ENCODE data around the gene PTGES3.
"Not testable (repeated sequence)": the region's sequence is repeated elsewhere in the genome, so short reads cannot be mapped to it uniquely, and the experiment has no call there.

Gene PTGES3

GRCh38 chr12:56648023-56648422 is 40.1 kb downstream of the PTGES3 start:
- not testable (repeated sequence) for FAIRE-seq

DNA sequence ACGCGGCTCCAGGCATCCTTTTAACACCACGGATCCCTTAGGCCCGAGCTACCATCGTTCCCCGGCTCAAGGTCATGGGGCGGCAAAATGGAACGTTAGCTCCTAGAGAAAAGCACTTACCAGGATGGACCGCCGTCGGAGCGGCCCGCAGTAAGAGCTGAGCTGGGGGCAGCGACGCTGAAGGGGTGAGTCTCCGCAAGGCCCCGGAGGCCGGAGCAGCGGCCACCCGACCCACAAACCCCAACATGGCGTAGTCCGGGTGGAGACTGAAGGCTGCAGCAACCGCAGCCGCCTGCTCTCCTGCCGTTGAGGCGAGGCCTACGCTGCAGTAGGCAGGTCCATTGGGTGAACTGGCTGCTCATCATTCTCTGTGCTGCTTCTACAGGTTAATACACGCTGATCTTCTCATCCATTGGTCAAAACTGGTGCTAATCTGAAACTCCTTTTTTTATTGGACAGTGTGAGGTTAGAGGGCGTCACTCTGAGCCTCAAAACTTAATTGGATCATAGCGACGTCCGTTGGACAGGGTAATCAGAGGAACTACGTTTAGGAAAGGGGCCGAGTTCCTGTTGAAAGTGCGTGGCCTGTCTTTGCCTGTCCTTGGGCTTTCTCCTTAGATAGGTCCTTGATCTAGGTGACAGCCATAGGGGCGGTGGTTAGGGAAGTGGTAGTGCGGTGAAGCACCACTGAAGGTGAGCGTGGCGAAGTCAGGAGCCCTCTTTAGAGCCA is 42.2 kb downstream of the PTGES3 start, which contains the start of gene ATP5F1B:
Gene ATP5F1B, minus strand, starts transcription at position 268 of the 730 bp plus-strand sequence. Its CDS starts 21 bp downstream, at position 247.
- FAIRE-seq = peak; percentile 93

- FAIRE-seq = no peak
These were observed 42.8 kb downstream of the PTGES3 start for GRCh38 chr12:56645201-56645716.

GRCh38 chr12:56644654-56645053 is 43.4 kb downstream of the PTGES3 start:
- no peak for FAIRE-seq

- FAIRE-seq = no peak
These were observed 46.9 kb downstream of the PTGES3 start for GRCh38 chr12:56641219-56641618.

GRCh38 chr12:56637621-56638020 is 50.5 kb downstream of the PTGES3 start:
- no peak for FAIRE-seq

- FAIRE-seq = peak; percentile 58
These were observed 51.2 kb downstream of the PTGES3 start for GRCh38 chr12:56636675-56637540.

DNA sequence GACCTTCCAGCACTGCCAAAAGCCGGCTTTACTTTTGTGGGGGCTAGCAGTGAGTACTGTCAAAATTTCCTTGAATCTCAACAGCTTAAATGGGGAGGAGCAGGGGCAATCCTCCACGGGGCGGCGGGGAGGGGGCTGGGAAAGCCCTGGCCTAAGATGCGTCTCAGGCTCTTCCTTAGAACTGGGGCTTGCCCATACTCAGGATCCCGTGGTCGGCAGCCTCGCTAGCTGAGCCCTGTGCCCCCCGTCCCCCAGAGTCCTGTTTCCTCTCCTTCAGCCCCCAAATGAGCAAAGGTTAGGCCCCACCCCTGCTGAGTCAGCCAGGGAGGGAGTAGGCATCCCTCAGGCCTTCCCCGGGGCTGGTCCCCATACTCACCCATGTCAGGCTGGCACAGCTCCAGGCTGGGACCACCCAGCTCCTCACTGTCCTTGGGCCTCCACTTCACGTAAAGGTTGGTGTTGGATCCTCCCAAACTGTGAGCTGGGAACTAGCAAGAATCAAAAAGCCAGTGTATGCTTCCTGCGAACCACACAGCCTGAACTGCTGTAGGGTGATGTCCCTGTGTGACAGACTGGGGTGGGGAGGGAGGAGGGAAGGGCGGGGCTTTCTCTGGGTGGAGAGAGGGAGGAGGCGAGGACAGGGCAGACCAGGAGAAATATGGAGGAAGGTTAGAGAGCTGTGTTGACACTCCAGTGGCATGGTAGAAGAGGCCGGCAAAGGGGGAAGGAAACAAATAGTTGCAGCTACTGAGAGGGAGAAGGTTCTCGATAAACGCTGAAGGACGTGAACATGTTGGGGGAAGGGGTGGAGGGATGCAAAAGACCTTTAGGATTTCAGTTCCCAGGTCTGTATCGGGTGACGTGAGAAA is 52.0 kb downstream of the PTGES3 start:
- no peak for FAIRE-seq

- no peak for FAIRE-seq
These were observed 53.0 kb downstream of the PTGES3 start for GRCh38 chr12:56634837-56635791.

DNA sequence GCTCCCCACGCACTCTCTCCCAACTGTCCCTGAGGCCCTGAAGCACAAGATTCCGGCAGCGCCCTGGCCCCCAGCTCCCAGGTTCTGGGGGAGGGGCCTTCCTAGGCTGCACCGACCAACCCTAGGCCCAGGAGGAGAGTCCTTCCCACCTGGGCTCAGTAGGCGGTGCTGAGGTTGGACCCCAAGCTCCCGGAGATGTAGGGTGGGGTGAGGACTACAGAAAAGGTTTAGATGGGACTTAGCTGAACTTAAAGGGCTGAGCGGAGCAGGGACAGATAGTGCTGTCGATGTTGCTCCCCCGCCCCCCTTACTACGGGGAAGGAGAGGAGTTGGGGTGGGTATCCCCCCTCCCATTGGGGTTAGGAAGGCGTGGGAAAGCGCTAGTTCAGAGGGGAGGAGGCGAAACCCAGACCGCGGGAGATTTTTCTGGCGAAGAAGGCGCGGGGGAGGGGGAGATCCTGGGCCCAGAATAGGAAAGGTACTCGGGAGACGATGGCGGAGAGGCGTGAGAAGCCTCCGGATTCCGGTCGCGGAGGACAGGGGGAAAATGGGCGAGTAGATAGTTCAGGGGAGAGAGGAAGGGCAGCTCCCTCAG is 53.7 kb downstream of the PTGES3 start:
- no peak for FAIRE-seq

GRCh38 chr12:56633468-56634241 is 54.4 kb downstream of the PTGES3 start:
- FAIRE-seq = no peak

- no peak for FAIRE-seq
These were observed 55.2 kb downstream of the PTGES3 start for GRCh38 chr12:56632701-56633467.

- FAIRE-seq = no peak
These were observed 56.0 kb downstream of the PTGES3 start for GRCh38 chr12:56631790-56632700.

DNA sequence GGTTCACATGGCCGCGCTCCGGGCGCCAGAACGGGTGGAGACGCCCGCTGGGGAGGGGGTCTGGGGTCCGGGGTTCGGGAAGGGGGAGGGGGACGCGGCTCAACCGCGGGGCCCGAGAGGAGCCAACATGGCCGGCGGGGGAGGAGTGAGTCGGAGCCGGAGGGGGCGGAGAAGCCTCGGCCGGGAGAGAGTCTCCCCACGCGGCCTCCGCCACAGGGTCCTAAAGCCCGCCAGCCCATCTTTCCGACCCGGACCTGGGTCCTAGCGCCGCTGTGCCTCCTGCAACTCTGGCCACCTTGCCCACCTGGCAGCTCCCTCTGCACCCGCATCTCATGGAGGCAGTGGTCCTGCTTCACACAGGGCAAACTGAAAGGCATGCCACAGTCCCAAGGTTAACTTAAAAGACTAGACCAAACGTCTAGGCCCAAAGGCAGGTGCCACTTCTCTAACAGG is 57.9 kb downstream of the PTGES3 start, which contains the start of gene BAZ2A:
Gene BAZ2A, minus strand, starts transcription at position 147 of the 453 bp plus-strand sequence. CDS start 12,796 bp downstream, outside the sequence.
- FAIRE-seq = no peak

DNA sequence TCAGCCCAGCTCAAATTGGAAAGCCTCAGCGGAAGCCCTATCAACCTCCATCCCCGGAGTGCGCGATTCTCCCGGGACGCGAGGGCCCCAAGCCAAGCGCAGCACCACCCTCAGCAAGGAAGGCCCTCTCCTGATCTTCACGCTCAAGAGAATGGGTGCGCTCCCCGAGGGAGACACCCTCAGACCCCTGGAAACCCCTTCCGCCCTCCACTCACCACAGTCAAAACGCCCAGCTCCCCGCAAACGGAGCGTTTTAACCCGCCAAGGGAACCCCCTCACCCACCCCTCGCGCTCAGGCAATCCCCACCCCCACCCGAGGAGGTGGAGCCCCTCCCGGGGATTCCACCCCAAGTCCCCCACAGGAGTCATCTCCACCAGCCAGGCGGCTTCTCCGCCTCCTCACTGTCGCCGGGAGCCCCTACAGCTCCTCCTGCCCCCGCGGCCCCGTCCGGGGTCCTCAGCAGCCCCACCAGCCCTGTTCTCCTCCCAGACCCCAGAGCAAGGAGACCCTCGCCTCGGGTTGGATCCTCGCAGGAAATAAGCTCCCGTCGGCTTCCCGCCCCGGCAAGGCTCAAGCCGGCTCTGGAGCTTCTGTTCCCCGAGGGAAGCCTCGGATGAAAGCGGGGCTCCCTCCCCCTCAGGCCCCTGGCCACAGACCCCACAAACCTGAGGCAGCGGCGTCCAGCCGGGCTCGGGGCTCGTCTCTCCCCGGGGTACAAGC is 58.5 kb downstream of the PTGES3 start:
- no peak for FAIRE-seq

- no peak for FAIRE-seq
These were observed 59.2 kb downstream of the PTGES3 start for GRCh38 chr12:56628671-56629458.
